ENCODE measurements around the gene RNF182.

DNA sequence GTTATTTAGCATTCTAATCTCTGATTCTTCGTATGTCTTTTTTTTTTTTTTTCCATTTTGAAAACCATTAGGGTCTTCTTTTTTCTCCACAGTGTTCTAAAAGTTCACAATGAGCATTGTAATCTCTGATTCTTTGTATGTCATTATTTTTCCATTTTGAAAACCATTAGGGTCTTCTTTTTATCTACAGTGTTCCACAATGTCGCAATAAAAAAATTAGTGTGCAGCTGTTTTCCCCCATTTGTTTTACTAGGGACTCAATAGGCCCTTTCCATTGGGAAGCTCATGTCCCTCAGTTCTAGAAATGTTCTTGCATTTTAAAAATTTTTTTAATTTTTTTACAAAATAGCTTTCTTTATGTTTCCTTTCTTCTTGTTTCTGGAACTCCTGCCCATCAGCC is 64.2 kb downstream of the RNF182 start:
- TF ChIP-seq, protein P1, sequence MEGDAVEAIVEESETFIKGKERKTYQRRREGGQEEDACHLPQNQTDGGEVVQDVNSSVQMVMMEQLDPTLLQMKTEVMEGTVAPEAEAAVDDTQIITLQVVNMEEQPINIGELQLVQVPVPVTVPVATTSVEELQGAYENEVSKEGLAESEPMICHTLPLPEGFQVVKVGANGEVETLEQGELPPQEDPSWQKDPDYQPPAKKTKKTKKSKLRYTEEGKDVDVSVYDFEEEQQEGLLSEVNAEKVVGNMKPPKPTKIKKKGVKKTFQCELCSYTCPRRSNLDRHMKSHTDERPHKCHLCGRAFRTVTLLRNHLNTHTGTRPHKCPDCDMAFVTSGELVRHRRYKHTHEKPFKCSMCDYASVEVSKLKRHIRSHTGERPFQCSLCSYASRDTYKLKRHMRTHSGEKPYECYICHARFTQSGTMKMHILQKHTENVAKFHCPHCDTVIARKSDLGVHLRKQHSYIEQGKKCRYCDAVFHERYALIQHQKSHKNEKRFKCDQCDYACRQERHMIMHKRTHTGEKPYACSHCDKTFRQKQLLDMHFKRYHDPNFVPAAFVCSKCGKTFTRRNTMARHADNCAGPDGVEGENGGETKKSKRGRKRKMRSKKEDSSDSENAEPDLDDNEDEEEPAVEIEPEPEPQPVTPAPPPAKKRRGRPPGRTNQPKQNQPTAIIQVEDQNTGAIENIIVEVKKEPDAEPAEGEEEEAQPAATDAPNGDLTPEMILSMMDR (IDR thresholded peaks at IDR 0.05; ENCODE audit: extremely low read depth in 1 of 2, insufficient read depth in 1 of 2, low read depth in 1 of 2, low read length in 2 of 2) = no peak
- TF ChIP-seq POLR2A (IDR thresholded peaks at IDR 0.05; ENCODE audit: low read depth, low read length) (no peak), POLR2AphosphoS5 (IDR thresholded peaks at IDR 0.05; ENCODE audit: insufficient read depth, low read depth, low read length) (no peak), EZH2 (IDR thresholded peaks at IDR 0.05; ENCODE audit: borderline replicate concordance, low read depth, low read length, severe bottlenecking) (no peak), FOS (IDR thresholded peaks at IDR 0.05; ENCODE audit: borderline replicate concordance, insufficient read depth, low read length) (no peak), GATA2 (IDR thresholded peaks at IDR 0.05; ENCODE audit: insufficient read depth, insufficient read length, low read depth, low read length) (no peak), JUN (IDR thresholded peaks at IDR 0.05; ENCODE audit: borderline replicate concordance, insufficient read depth, insufficient read length, low read depth) (no peak), MYC (IDR thresholded peaks at IDR 0.05; ENCODE audit: low read depth, low read length) (no peak)
- TF ChIP-seq, protein P2, sequence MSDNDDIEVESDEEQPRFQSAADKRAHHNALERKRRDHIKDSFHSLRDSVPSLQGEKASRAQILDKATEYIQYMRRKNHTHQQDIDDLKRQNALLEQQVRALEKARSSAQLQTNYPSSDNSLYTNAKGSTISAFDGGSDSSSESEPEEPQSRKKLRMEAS (IDR thresholded peaks at IDR 0.05; ENCODE audit: insufficient read depth, insufficient read length) = no peak

All from endothelial cell of umbilical vein (primary cell).